Thymus (tissue), 11 donors: ENCODE data around the gene PFDN5. TPM values are rescaled to one million over a fixed set of nuclear protein-coding genes. Genes with fewer than 3 reads are reported as not detected.
A peak's percentile ranks its signal among the peaks of the same experiment; 100 is the strongest.

Experiments used
- DNase-seq, 9 donors: peaks; one replicate each; pipeline ENCODE4 v3.0.0-alpha.2; 2013; ENCODE audit warnings: low spot score in 9 of 9, low read depth in 6 of 9, missing footprints in 1 of 9
- H3K27ac ChIP-seq, 2 donors: one replicate each; pipeline ENCODE4 v1.5.1; 2013; ENCODE audit warnings: control low read depth in 1 of 2, low read depth in 1 of 2, low read length in 1 of 2, mild to moderate bottlenecking in 1 of 2, moderate library complexity in 1 of 2
- H3K27me3 ChIP-seq, 2 donors: one replicate each; pipeline ENCODE4 v1.5.1; 2013; ENCODE audit warnings: low read length in 1 of 2; ENCODE audit not compliant: control insufficient read depth in 2 of 2, insufficient read depth in 1 of 2
- H3K36me3 ChIP-seq, 2 donors: one replicate each; pipeline ENCODE4 v1.5.1; 2013; ENCODE audit warnings: low read length in 1 of 2, mild to moderate bottlenecking in 1 of 2, moderate library complexity in 1 of 2; ENCODE audit not compliant: control insufficient read depth in 2 of 2, insufficient read depth in 2 of 2
- H3K4me1 ChIP-seq, 2 donors: one replicate each; pipeline ENCODE4 v1.5.1; 2013; ENCODE audit warnings: low read length in 2 of 2; ENCODE audit not compliant: control insufficient read depth in 2 of 2, insufficient read depth in 2 of 2
- H3K4me3 ChIP-seq, 2 donors: one replicate each; pipeline ENCODE4 v1.5.1; 2013; ENCODE audit warnings: low read length in 2 of 2, control low read depth in 1 of 2, mild to moderate bottlenecking in 1 of 2
- H3K9me3 ChIP-seq, 2 donors: one replicate each; pipeline ENCODE4 v1.5.1; 2013; ENCODE audit warnings: low read length in 1 of 2, mild to moderate bottlenecking in 1 of 2; ENCODE audit not compliant: control insufficient read depth in 2 of 2, insufficient read depth in 1 of 2
- WGBS: extraction: QIAGEN DNeasy Blood & Tissue Kit; methylation state at CpG from one replicate; pipeline ENCODE4 v1.1.7; 2013; 5-methylcytosine and 5-hydroxymethylcytosine counted together
- polyA plus RNA-seq: library from polyadenylated mRNA; stranded (reverse); fragments of 200-250 nt; gene quantifications from one replicate; pipeline ENCODE4 v1.2.3, GENCODE V29; 2013
- total RNA-seq: library from RNA; stranded (reverse); fragments of 120-200 nt; gene quantifications from one replicate; pipeline ENCODE4 v1.2.4, GENCODE V29; 2013
- donor health status: healthy.

The PFDN5 gene
- total and polyA plus RNA-seq, 2 donors: 816 to 1,604 TPM

GRCh38 chr12:53277981-53278380, 17.4 kb upstream of the PFDN5 start:
- Histone ChIP-seq H3K4me3 (no peak overlapping the region), H3K4me1 (no peaks in the 10 kb centered on the region), H3K27ac (no peak overlapping the region), H3K9me3 (no peaks in the 10 kb centered on the region), H3K36me3 (peaks cover 69 to 79% of the 10 kb centered on the region in 2 donors), H3K27me3 (no peaks in the 10 kb centered on the region)
- WGBS: 98% methylated on average over 9 of the region's 9 CpGs
- DNase-seq: no peak

DNA sequence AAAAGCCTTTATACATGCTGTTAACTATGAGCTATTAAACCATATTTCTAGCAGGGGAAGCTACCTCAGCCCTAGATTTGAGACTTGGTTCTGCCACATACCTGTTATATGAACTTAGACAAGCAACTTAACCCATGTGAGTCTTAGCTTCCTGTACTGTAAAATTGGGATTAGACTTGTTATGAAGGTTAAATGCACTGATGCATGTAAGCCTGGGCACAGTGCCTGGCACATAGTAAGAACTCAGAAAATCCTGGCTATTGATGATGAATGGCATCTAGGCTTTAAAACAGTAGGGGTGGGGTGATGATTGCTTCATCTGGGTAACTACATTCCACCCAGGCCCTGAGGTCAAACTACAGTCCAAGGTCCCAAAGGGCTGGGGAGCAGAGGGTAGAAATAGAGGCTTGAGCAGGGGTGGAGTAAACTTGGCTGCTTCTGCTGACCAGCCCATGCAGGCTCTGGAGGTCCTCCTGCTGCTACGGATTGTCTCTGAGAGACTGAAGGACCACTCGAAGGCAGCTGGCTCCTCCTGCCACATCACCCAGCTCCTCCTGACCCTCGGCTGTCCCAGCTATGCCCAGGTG, 16.0 kb upstream of the PFDN5 start:
- Histone ChIP-seq H3K4me3 (no peak overlapping the region), H3K27me3 (no peaks in the 10 kb centered on the region), H3K4me1 (no peaks in the 10 kb centered on the region), H3K36me3 (peaks cover 79 to 86% of the 10 kb centered on the region in 2 donors), H3K27ac (no peak overlapping the region), H3K9me3 (no peaks in the 10 kb centered on the region)
- DNase-seq: no peak
- 96% methylated on average over 3 of the region's 3 CpGs for WGBS

DNA sequence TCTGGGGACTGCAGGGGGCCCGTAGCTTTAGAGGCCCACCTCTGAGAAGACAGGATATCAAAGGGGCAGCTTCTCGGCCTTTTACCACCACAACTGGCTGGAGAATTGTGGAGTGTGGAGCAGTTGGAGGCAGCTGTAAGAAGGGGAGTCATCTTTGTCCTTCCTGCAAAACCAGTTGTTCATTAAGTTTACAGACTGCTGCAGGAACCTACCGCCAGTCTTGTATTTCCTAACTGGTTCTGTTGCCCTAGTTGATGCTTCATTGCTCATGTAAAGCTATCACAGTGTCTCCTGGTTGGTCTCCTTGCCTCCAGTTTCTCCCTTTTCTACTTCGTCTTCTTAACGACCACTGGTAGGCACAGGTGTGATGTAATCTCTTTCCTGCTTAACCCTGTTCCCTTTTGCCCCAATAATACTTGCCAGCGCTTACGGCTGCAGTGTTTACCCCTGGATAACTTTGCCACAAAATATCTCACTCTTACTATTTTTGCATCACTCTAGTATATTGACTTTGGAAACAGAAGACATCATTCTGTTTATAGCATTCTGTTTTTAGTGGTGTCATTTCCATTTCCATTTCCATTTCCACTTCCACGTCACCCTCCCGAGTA, 15.3 kb upstream of the PFDN5 start:
- H3K9me3 ChIP-seq: no peaks in the 10 kb centered on the region
- no peak overlapping the region for H3K4me3 ChIP-seq
- H3K36me3 ChIP-seq: peaks cover 77 to 85% of the 10 kb centered on the region in 2 donors
- no peak overlapping the region for H3K27ac ChIP-seq
- H3K27me3 ChIP-seq: no peaks in the 10 kb centered on the region
- WGBS: 97% methylated on average over 9 of the region's 9 CpGs
- no peaks in the 10 kb centered on the region for H3K4me1 ChIP-seq
- DNase-seq: no peak

DNA sequence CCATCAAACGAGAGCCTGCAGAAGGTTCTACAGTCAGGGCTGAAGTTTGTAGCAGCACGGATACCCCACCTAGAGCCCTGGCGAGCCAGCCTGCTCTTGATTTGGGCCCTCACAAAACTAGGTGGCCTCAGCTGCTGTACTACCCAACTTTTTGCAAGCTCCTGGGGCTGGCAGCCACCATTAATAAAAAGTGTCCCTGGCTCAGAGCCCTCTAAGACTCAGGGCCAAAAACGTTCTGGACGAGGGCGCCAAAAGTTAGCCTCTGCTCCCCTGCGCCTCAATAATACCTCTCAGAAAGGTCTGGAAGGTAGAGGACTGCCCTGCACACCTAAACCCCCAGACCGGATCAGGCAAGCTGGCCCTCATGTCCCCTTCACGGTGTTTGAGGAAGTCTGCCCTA, 8.9 kb upstream of the PFDN5 start:
- H3K27ac ChIP-seq: no peak overlapping the region
- H3K27me3 ChIP-seq: no peaks in the 10 kb centered on the region
- 98% methylated on average over 9 of the region's 9 CpGs for WGBS
- no peaks in the 10 kb centered on the region for H3K9me3 ChIP-seq
- H3K4me3 ChIP-seq: no peak overlapping the region
- no peak for DNase-seq
- H3K36me3 ChIP-seq: peaks cover 77 to 86% of the 10 kb centered on the region in 2 donors
- H3K4me1 ChIP-seq: no peaks in the 10 kb centered on the region

DNA sequence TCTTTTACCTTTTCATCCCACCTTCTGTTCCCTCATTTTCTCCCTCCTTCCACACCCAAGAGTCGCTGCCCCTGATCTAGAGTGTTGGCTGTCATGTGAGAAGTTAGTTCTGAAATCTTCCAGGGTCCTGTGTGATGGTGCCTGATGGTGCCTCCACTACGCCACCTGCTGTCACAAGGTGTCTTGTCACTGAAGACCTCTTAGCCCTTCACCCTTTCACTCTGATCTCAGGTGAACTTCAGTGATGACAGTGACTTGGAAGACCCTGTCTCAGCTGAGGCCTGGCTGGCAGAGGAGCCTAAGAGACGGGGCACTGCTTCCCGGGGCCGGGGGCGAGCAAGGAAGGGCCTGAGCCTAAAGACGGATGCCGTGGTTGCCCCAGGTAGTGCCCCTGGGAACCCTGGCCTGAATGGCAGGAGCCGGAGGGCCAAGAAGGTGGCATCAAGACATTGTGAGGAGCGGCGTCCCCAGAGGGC, 7.6 kb upstream of the PFDN5 start:
- no peaks in the 10 kb centered on the region for H3K27me3 ChIP-seq
- DNase-seq: peak in 7 of 9 donors; percentile 39 to 82 (median 59)
- H3K36me3 ChIP-seq: peaks cover 76 to 88% of the 10 kb centered on the region in 2 donors
- WGBS: 97% methylated on average over 11 of the region's 11 CpGs
- no peak overlapping the region for H3K4me3 ChIP-seq
- no peaks in the 10 kb centered on the region for H3K4me1 ChIP-seq
- H3K27ac ChIP-seq: no peak overlapping the region
- H3K9me3 ChIP-seq: no peaks in the 10 kb centered on the region

GRCh38 chr12:53288322-53288721, 7.0 kb upstream of the PFDN5 start:
- Histone ChIP-seq H3K27me3 (no peaks in the 10 kb centered on the region), H3K9me3 (no peaks in the 10 kb centered on the region), H3K36me3 (peaks cover 76 to 88% of the 10 kb centered on the region in 2 donors), H3K4me3 (no peak overlapping the region), H3K4me1 (no peaks in the 10 kb centered on the region), H3K27ac (no peak overlapping the region)
- WGBS: 99% methylated on average over 6 of the region's 6 CpGs
- DNase-seq: no peak

GRCh38 chr12:53289891-53290290, 5.5 kb upstream of the PFDN5 start:
- Histone ChIP-seq H3K4me3 (no peak overlapping the region), H3K36me3 (peaks cover 63 to 77% of the 10 kb centered on the region in 2 donors), H3K27ac (no peak overlapping the region), H3K9me3 (no peaks in the 10 kb centered on the region), H3K4me1 (peaks cover 2 to 3% of the 10 kb centered on the region in 2 donors), H3K27me3 (no peaks in the 10 kb centered on the region)
- 96% methylated on average over 4 of the region's 4 CpGs for WGBS
- DNase-seq: no peak

DNA sequence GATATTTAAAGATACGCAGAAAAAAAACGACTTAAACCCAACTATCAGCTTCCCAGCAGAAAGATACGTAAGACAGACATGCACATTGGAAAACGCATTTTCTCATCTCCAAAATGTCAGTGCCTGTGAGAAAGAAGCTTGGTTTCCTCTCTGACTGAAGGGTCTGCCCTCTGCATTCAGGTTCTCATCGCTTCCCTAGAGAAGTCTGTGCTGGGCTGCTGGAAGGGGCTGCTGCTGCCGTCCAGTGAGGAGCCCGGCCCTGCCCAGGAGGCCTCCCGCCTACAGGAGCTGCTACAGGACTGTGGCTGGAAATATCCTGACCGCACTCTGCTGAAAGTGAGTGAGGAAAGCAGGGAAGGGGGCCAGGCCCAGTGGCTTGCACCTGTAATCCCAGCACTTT, 4.7 kb upstream of the PFDN5 start:
- Histone ChIP-seq H3K36me3 (peaks cover 59 to 72% of the 10 kb centered on the region in 2 donors), H3K4me3 (no peak overlapping the region), H3K27me3 (no peaks in the 10 kb centered on the region), H3K27ac (no peak overlapping the region), H3K4me1 (peaks cover 4 to 7% of the 10 kb centered on the region in 2 donors), H3K9me3 (no peaks in the 10 kb centered on the region)
- WGBS: 98% methylated on average over 9 of the region's 9 CpGs
- DNase-seq: no peak

GRCh38 chr12:53292426-53292825, 2.9 kb upstream of the PFDN5 start:
- Histone ChIP-seq H3K36me3 (peaks cover 52 to 62% of the 10 kb centered on the region in 2 donors), H3K27ac (no peak overlapping the region), H3K9me3 (no peaks in the 10 kb centered on the region), H3K27me3 (no peaks in the 10 kb centered on the region), H3K4me3 (no peak overlapping the region), H3K4me1 (peaks cover 7 to 14% of the 10 kb centered on the region in 2 donors)
- no peak for DNase-seq
